ENCODE results near the gene ESYT2.

DNA sequence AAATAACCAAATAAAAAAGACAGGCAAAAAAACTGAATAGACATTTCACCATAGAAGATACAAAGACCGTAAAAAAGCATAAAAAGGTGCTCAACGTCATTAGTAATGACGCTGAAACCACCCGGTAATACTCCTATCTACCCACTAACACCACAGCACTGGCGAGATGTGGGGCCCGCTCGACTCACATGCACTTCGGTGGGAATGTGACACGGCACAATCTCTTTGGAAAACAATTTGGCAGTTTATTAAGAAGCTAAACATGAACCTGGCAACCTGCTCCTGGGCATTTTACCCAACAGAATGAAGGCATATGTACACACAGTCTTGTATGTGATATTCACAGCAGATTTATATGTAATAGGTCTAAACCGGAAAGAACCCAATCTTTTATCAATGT, 81.9 kb downstream of the ESYT2 start:
- TF ChIP-seq CTCF (IDR thresholded peaks at IDR 0.05; ENCODE audit: low read length) (no peak), EZH2 (optimal IDR thresholded peaks at IDR 0.05; ENCODE audit: low read depth, low read length) (no peak)
